Muscle of leg (tissue), 11 donors: Measurements from ENCODE around the gene STOML1. TPM values are rescaled to one million over a fixed set of nuclear protein-coding genes. Genes with fewer than 3 reads are reported as not detected.

ENCODE experiments used
- DNase-seq: peaks from one replicate; pipeline ENCODE4 v3.0.0; 2013
- H3K27ac ChIP-seq: one replicate; pipeline ENCODE4 v1.5.1; 2013; ENCODE audit warnings: mild to moderate bottlenecking, low read length, control low read depth
- H3K27me3 ChIP-seq: one replicate; pipeline ENCODE4 v1.6.1; 2013; ENCODE audit warnings: low read length; ENCODE audit not compliant: control insufficient read depth, insufficient read depth
- H3K36me3 ChIP-seq: one replicate; pipeline ENCODE4 v1.6.1; 2013; ENCODE audit warnings: low read length; ENCODE audit not compliant: control insufficient read depth, insufficient read depth
- H3K4me1 ChIP-seq: one replicate; pipeline ENCODE4 v1.6.1; 2013; ENCODE audit warnings: low read length; ENCODE audit not compliant: control insufficient read depth, insufficient read depth
- H3K4me3 ChIP-seq: one replicate; pipeline ENCODE4 v1.5.1; 2013; ENCODE audit warnings: low read length, control low read depth
- H3K9me3 ChIP-seq: replicated peaks from 2 replicates; pipeline ENCODE4 v1.6.1; 2013; ENCODE audit warnings: low read depth, low read length; ENCODE audit not compliant: control insufficient read depth
- whole genome bisulfite sequencing: methylation state at CpG from one replicate; pipeline ENCODE4 v1.1.5; 2013; ENCODE audit warnings: missing lambda C conversion rate; ENCODE audit not compliant: insufficient coverage; 5-methylcytosine and 5-hydroxymethylcytosine counted together
- polyA plus RNA-seq, 8 donors: library from polyadenylated mRNA; unstranded; fragments of 120-200 nt; gene quantifications; one replicate each; pipeline versions ENCODE4 v1.2.1 to v1.2.3, GENCODE V29; 2013; ENCODE audit warnings: inconsistent platforms in 1 of 8, low replicate concordance in 1 of 8; ENCODE audit not compliant: insufficient read length in 8 of 8, insufficient read depth in 1 of 8
- total RNA-seq: library from RNA; stranded (reverse); fragments of 120-200 nt; gene quantifications from one replicate; pipeline ENCODE4 v1.2.4, GENCODE V29; 2013

Gene STOML1
- total and polyA plus RNA-seq, 9 donors: 21.0 to 40.2 (median 34.4) TPM

GRCh38 chr15:73987250-73987649 lies 4.8 kb downstream of the STOML1 start:
- H3K36me3 ChIP-seq: peaks cover 48% of the 10 kb centered on the region
- no peaks in the 10 kb centered on the region for H3K27me3 ChIP-seq
- peak overlapping the region; percentile 55 for H3K27ac ChIP-seq
- peaks cover 76% of the 10 kb centered on the region for H3K4me1 ChIP-seq
- no peaks in the 10 kb centered on the region for H3K9me3 ChIP-seq
- no peak overlapping the region for H3K4me3 ChIP-seq
- no CpG with 5 or more reads among the region's 4 CpGs for WGBS
- no peak for DNase-seq

GRCh38 chr15:73986776-73987056 lies 5.4 kb downstream of the STOML1 start:
- H3K9me3 ChIP-seq: no peaks in the 10 kb centered on the region
- H3K4me3 ChIP-seq: no peak overlapping the region
- no peaks in the 10 kb centered on the region for H3K27me3 ChIP-seq
- peaks cover 48% of the 10 kb centered on the region for H3K36me3 ChIP-seq
- DNase-seq: no peak
- H3K27ac ChIP-seq: peak overlapping the region; percentile 55
- 64% methylated on average over 1 of the region's 1 CpG for WGBS
- H3K4me1 ChIP-seq: peaks cover 80% of the 10 kb centered on the region

GRCh38 chr15:73986055-73986775 lies 5.9 kb downstream of the STOML1 start:
- Histone ChIP-seq H3K27me3 (no peaks in the 10 kb centered on the region), H3K4me1 (peaks cover 80% of the 10 kb centered on the region), H3K36me3 (peaks cover 48% of the 10 kb centered on the region), H3K27ac (no peak overlapping the region), H3K4me3 (no peak overlapping the region), H3K9me3 (no peaks in the 10 kb centered on the region)
- no peak for DNase-seq
- 45% methylated on average over 7 of the region's 7 CpGs for WGBS

GRCh38 chr15:73985101-73985873 lies 6.8 kb downstream of the STOML1 start:
- H3K4me3 ChIP-seq: no peak overlapping the region
- WGBS: 59% methylated on average over 7 of the region's 13 CpGs
- peaks cover 73% of the 10 kb centered on the region for H3K4me1 ChIP-seq
- no peaks in the 10 kb centered on the region for H3K27me3 ChIP-seq
- peaks cover 48% of the 10 kb centered on the region for H3K36me3 ChIP-seq
- H3K27ac ChIP-seq: peak overlapping the region; percentile 35
- DNase-seq: peak; percentile 33
- no peaks in the 10 kb centered on the region for H3K9me3 ChIP-seq

GRCh38 chr15:73984208-73984979 lies 7.7 kb downstream of the STOML1 start:
- no peaks in the 10 kb centered on the region for H3K27me3 ChIP-seq
- no peak overlapping the region for H3K4me3 ChIP-seq
- H3K4me1 ChIP-seq: peaks cover 72% of the 10 kb centered on the region
- peak; percentile 16 for DNase-seq
- 75% methylated on average over 13 of the region's 13 CpGs for WGBS
- peaks cover 41% of the 10 kb centered on the region for H3K36me3 ChIP-seq
- H3K27ac ChIP-seq: peak overlapping the region; percentile 95
- H3K9me3 ChIP-seq: no peaks in the 10 kb centered on the region

- H3K27me3 ChIP-seq: no peaks in the 10 kb centered on the region
- H3K4me3 ChIP-seq: no peak overlapping the region
- H3K36me3 ChIP-seq: peaks cover 36% of the 10 kb centered on the region
- H3K27ac ChIP-seq: peak overlapping the region; percentile 95
- no peaks in the 10 kb centered on the region for H3K9me3 ChIP-seq
- WGBS: 77% methylated on average over 6 of the region's 9 CpGs
- peaks cover 67% of the 10 kb centered on the region for H3K4me1 ChIP-seq
- DNase-seq: peak; percentile 11
Measured at GRCh38 chr15:73983773-73984172, 8.3 kb downstream of the STOML1 start.

- Histone ChIP-seq H3K36me3 (peaks cover 31% of the 10 kb centered on the region), H3K9me3 (no peaks in the 10 kb centered on the region), H3K27me3 (no peaks in the 10 kb centered on the region), H3K27ac (peak overlapping the region; percentile 95), H3K4me3 (no peak overlapping the region), H3K4me1 (peaks cover 64% of the 10 kb centered on the region)
- 29% methylated on average over 10 of the region's 10 CpGs for whole genome bisulfite sequencing
- DNase-seq: peak; percentile 62
Measured at GRCh38 chr15:73983211-73983727, 8.8 kb downstream of the STOML1 start.

GRCh38 chr15:73982222-73982962 lies 9.7 kb downstream of the STOML1 start:
- H3K36me3 ChIP-seq: peaks cover 22% of the 10 kb centered on the region
- WGBS: 17% methylated on average over 4 of the region's 8 CpGs
- H3K9me3 ChIP-seq: no peaks in the 10 kb centered on the region
- H3K27me3 ChIP-seq: no peaks in the 10 kb centered on the region
- peaks cover 62% of the 10 kb centered on the region for H3K4me1 ChIP-seq
- peak overlapping the region; percentile 95 for H3K27ac ChIP-seq
- DNase-seq: peak; percentile 96
- H3K4me3 ChIP-seq: no peak overlapping the region

GRCh38 chr15:73981761-73982221 lies 10.3 kb downstream of the STOML1 start:
- H3K27ac ChIP-seq: peak overlapping the region; percentile 95
- DNase-seq: peak; percentile 46
- H3K9me3 ChIP-seq: no peaks in the 10 kb centered on the region
- H3K36me3 ChIP-seq: peaks cover 16% of the 10 kb centered on the region
- 33% methylated on average over 1 of the region's 5 CpGs for WGBS
- H3K4me3 ChIP-seq: no peak overlapping the region
- peaks cover 2% of the 10 kb centered on the region for H3K27me3 ChIP-seq
- peaks cover 56% of the 10 kb centered on the region for H3K4me1 ChIP-seq
